ENCODE data around the gene PRELP. TPM values are rescaled to one million over a fixed set of nuclear protein-coding genes. Genes with fewer than 3 reads are reported as not detected.

PRELP gene
- total and polyA plus RNA-seq, 10 of the 15 experiments (the other 5 are each of a cell fraction or from before 2014, with no cell fraction given) = 0.03 to 0.05 TPM; not detected in 8

DNA sequence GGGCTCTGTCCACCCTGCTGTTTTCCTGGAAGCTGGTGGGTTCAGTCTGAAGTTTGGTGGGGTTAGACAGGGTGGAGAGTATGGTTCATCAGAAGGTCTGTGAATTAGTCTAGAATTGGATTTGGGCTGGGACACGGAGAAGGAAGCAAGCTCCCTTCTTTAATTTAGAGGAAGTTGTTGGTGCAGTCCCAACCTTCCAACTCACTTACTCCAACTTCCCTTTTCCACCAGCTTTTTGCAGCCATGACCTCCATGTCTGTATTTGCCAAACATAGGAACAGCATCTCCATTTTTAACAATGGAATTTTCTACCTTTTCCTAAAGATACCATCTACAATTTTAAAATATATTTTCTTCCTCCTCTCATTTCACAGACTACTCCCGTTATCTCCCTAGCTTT is 28.5 kb upstream of the PRELP start:
- no peak for DNase-seq (ENCODE audit: low read depth, low spot score)
- Histone ChIP-seq H4K20me1 (ENCODE audit: control insufficient read depth, insufficient read depth) (no peaks in the 10 kb centered on the region), H3K36me3 (ENCODE audit: control insufficient read depth in 2 of 2, insufficient read depth in 2 of 2, low read length in 1 of 2) (no peaks in the 10 kb centered on the region), H3K9me3 (replicated peaks; ENCODE audit: control insufficient read depth, insufficient read depth, low read length) (no peaks in the 10 kb centered on the region; the same call in 2 of the 3 replicates), H3K27me3 (replicated peaks in 1 of 2; ENCODE audit: control insufficient read depth in 2 of 2, insufficient read depth in 2 of 2, low read length in 1 of 2) (no peaks in the 10 kb centered on the region; a peak in 1 of 4 replicates), H3K4me2 (ENCODE audit: control insufficient read depth, insufficient read depth) (no peak overlapping the region), H3K4me3 (no peak overlapping the region), H3K27ac (ENCODE audit: control insufficient read depth, insufficient read depth) (no peak overlapping the region), H2AFZ (ENCODE audit: control insufficient read depth, low read depth, low read length) (no peak overlapping the region), H3K79me2 (ENCODE audit: control insufficient read depth, insufficient read depth, low read length) (no peaks in the 10 kb centered on the region), H3K9ac (ENCODE audit: control insufficient read depth, insufficient read depth, low read length) (no peak overlapping the region), H3K4me1 (ENCODE audit: control insufficient read depth, insufficient read depth, low read length) (no peaks in the 10 kb centered on the region)
- FAIRE-seq = no peak
- RAD21 ChIA-PET (ENCODE audit: unreplicated experiment) = interaction anchor here (0.9 to 12.1 kb wide), 4 partner anchors 30 to 171 kb away, joined by 3 to 259 read pairs (median 6); no protein-coding TSS in a partner anchor
- POLR2A ChIA-PET = interaction anchor here (0.9 to 1.0 kb wide), 2 partner anchors 68 to 180 kb away, joined by 3 read pairs; no protein-coding TSS in a partner anchor
- intact Hi-C loops (cut with micrococcal nuclease; ENCODE audit: unreplicated experiment) (no loop called here), in situ Hi-C loops (cut with MboI) (no loop called here)
- ATAC-seq = no peak
- BruUV-seq (replicated peaks) = no TSS peak
- CTCF ChIA-PET = interaction anchor here (3.1 to 10.1 kb wide), 4 partner anchors 30 to 179 kb away, joined by 13 to 429 read pairs (median 32); no protein-coding TSS in a partner anchor
- 38% methylated on average over 2 of the region's 2 CpGs for WGBS (ENCODE audit: insufficient coverage, insufficient replicate concordance, low lambda C conversion rate, missing lambda C conversion rate)
- SMC1A ChIA-PET (ENCODE audit: uncharacterized antibody, unreplicated experiment) = interaction anchor here (1.1 to 10.3 kb wide), 9 partner anchors 10 to 180 kb away, joined by 4 to 295 read pairs (median 5); no protein-coding TSS in a partner anchor
- TF ChIP-seq BMI1 (IDR thresholded peaks at IDR 0.05; ENCODE audit: borderline replicate concordance) = no peak
- no peak for TF ChIP-seq SPI1 (IDR thresholded peaks at IDR 0.05; ENCODE audit: borderline replicate concordance, insufficient read depth, low read depth, low read length)
- TF ChIP-seq, protein P1, sequence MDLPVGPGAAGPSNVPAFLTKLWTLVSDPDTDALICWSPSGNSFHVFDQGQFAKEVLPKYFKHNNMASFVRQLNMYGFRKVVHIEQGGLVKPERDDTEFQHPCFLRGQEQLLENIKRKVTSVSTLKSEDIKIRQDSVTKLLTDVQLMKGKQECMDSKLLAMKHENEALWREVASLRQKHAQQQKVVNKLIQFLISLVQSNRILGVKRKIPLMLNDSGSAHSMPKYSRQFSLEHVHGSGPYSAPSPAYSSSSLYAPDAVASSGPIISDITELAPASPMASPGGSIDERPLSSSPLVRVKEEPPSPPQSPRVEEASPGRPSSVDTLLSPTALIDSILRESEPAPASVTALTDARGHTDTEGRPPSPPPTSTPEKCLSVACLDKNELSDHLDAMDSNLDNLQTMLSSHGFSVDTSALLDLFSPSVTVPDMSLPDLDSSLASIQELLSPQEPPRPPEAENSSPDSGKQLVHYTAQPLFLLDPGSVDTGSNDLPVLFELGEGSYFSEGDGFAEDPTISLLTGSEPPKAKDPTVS (IDR thresholded peaks at IDR 0.05; ENCODE audit: low read depth, low read length) = no peak
- TF ChIP-seq RUNX3 (IDR thresholded peaks at IDR 0.05; ENCODE audit: low read length) = no peak
- TF ChIP-seq, protein P2, sequence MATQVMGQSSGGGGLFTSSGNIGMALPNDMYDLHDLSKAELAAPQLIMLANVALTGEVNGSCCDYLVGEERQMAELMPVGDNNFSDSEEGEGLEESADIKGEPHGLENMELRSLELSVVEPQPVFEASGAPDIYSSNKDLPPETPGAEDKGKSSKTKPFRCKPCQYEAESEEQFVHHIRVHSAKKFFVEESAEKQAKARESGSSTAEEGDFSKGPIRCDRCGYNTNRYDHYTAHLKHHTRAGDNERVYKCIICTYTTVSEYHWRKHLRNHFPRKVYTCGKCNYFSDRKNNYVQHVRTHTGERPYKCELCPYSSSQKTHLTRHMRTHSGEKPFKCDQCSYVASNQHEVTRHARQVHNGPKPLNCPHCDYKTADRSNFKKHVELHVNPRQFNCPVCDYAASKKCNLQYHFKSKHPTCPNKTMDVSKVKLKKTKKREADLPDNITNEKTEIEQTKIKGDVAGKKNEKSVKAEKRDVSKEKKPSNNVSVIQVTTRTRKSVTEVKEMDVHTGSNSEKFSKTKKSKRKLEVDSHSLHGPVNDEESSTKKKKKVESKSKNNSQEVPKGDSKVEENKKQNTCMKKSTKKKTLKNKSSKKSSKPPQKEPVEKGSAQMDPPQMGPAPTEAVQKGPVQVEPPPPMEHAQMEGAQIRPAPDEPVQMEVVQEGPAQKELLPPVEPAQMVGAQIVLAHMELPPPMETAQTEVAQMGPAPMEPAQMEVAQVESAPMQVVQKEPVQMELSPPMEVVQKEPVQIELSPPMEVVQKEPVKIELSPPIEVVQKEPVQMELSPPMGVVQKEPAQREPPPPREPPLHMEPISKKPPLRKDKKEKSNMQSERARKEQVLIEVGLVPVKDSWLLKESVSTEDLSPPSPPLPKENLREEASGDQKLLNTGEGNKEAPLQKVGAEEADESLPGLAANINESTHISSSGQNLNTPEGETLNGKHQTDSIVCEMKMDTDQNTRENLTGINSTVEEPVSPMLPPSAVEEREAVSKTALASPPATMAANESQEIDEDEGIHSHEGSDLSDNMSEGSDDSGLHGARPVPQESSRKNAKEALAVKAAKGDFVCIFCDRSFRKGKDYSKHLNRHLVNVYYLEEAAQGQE (IDR thresholded peaks at IDR 0.05; ENCODE audit: low read depth, low read length) = no peak
- no peak for TF ChIP-seq PAX8 (IDR thresholded peaks at IDR 0.05)
- TF ChIP-seq, protein P3, sequence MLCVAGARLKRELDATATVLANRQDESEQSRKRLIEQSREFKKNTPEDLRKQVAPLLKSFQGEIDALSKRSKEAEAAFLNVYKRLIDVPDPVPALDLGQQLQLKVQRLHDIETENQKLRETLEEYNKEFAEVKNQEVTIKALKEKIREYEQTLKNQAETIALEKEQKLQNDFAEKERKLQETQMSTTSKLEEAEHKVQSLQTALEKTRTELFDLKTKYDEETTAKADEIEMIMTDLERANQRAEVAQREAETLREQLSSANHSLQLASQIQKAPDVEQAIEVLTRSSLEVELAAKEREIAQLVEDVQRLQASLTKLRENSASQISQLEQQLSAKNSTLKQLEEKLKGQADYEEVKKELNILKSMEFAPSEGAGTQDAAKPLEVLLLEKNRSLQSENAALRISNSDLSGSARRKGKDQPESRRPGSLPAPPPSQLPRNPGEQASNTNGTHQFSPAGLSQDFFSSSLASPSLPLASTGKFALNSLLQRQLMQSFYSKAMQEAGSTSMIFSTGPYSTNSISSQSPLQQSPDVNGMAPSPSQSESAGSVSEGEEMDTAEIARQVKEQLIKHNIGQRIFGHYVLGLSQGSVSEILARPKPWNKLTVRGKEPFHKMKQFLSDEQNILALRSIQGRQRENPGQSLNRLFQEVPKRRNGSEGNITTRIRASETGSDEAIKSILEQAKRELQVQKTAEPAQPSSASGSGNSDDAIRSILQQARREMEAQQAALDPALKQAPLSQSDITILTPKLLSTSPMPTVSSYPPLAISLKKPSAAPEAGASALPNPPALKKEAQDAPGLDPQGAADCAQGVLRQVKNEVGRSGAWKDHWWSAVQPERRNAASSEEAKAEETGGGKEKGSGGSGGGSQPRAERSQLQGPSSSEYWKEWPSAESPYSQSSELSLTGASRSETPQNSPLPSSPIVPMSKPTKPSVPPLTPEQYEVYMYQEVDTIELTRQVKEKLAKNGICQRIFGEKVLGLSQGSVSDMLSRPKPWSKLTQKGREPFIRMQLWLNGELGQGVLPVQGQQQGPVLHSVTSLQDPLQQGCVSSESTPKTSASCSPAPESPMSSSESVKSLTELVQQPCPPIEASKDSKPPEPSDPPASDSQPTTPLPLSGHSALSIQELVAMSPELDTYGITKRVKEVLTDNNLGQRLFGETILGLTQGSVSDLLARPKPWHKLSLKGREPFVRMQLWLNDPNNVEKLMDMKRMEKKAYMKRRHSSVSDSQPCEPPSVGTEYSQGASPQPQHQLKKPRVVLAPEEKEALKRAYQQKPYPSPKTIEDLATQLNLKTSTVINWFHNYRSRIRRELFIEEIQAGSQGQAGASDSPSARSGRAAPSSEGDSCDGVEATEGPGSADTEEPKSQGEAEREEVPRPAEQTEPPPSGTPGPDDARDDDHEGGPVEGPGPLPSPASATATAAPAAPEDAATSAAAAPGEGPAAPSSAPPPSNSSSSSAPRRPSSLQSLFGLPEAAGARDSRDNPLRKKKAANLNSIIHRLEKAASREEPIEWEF (IDR thresholded peaks at IDR 0.05; ENCODE audit: insufficient replicate concordance, low read depth, low read length) = no peak
- no peak for TF ChIP-seq EZH2 (IDR thresholded peaks at IDR 0.05; ENCODE audit: borderline replicate concordance, control insufficient read depth, low read depth, low read length)
- no peak for TF ChIP-seq RAD51 (IDR thresholded peaks at IDR 0.05)
- TF ChIP-seq, protein P4, sequence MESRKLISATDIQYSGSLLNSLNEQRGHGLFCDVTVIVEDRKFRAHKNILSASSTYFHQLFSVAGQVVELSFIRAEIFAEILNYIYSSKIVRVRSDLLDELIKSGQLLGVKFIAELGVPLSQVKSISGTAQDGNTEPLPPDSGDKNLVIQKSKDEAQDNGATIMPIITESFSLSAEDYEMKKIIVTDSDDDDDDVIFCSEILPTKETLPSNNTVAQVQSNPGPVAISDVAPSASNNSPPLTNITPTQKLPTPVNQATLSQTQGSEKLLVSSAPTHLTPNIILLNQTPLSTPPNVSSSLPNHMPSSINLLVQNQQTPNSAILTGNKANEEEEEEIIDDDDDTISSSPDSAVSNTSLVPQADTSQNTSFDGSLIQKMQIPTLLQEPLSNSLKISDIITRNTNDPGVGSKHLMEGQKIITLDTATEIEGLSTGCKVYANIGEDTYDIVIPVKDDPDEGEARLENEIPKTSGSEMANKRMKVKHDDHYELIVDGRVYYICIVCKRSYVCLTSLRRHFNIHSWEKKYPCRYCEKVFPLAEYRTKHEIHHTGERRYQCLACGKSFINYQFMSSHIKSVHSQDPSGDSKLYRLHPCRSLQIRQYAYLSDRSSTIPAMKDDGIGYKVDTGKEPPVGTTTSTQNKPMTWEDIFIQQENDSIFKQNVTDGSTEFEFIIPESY (IDR thresholded peaks at IDR 0.05) = no peak
- TF ChIP-seq CHD4 (IDR thresholded peaks at IDR 0.05) = no peak

Data from GM12878 (cell line).